Hair follicular keratinocyte (primary cell): ENCODE measurements around the gene HFM1. TPM values are rescaled to one million over a fixed set of nuclear protein-coding genes. Genes with fewer than 3 reads are reported as not detected.

Source experiments
- total RNA-seq: library from RNA; depleted of rRNA; stranded (reverse); fragments of >200 nt; gene quantifications from 2 replicates; pipeline ENCODE4 v1.2.3, GENCODE V29; 2015

Gene HFM1
- total RNA-seq, result not detected in 2 replicates

GRCh38 chr1:91404151-91405012 is at the start of gene HFM1:
Gene HFM1, minus strand, starts transcription at chr1:91404837. Its CDS starts 3,755 bp downstream, at chr1:91401082.

Other genes starting within 250 kb of the HFM1 start
- gene CDC7, start 96.0 kb upstream of the HFM1 start, total RNA-seq, result 4.3 and 11.8 TPM in 2 replicates